HEK293 (cell line): Measurements from ENCODE around the gene BIN1.

Experiments
- BCL11B ChIP-seq: fragments of 450-650 bp; formaldehyde crosslinking; IDR thresholded peaks from 2 replicates; pipeline ENCODE4 v1.5.1; 2016; ENCODE audit warnings: low read depth, missing biosample characterization, missing genetic modification characterization
- BCL6B ChIP-seq: fragments of 450-650 bp; formaldehyde crosslinking; IDR thresholded peaks from 2 replicates; pipeline ENCODE4 v1.5.1; 2017; ENCODE audit warnings: missing biosample characterization, missing genetic modification characterization
- CTCF ChIP-seq: fragments of 450-650 bp; formaldehyde crosslinking; IDR thresholded peaks from 2 replicates; pipeline ENCODE4 v1.5.1; 2016; ENCODE audit warnings: missing biosample characterization, missing genetic modification characterization
- REST ChIP-seq: fragments of 450-650 bp; formaldehyde crosslinking; IDR thresholded peaks from 2 replicates; pipeline ENCODE4 v1.5.1; 2016; ENCODE audit warnings: missing biosample characterization, missing genetic modification characterization
- ZBTB8A ChIP-seq: fragments of 450-650 bp; formaldehyde crosslinking; IDR thresholded peaks from 2 replicates; pipeline ENCODE4 v1.5.1; 2016; ENCODE audit warnings: missing biosample characterization, missing genetic modification characterization
- ZNF16 ChIP-seq: fragments of 450-650 bp; formaldehyde crosslinking; IDR thresholded peaks from 2 replicates; pipeline ENCODE4 v1.5.1; 2016; ENCODE audit warnings: low read depth, missing biosample characterization, missing genetic modification characterization
- ZNF341 ChIP-seq: fragments of 450-650 bp; formaldehyde crosslinking; IDR thresholded peaks from 2 replicates; pipeline ENCODE4; 2016; ENCODE audit warnings: low read depth, missing biosample characterization, missing genetic modification characterization

GRCh38 chr2:127108090-127108523 is 1.2 kb upstream of the BIN1 start:
- TF ChIP-seq REST (tag by site-specific recombination) (no peak), ZBTB8A (tag by site-specific recombination) (no peak), BCL11B (tag by site-specific recombination) (no peak), ZNF16 (tag by site-specific recombination) (no peak), CTCF (no peak), BCL6B (no peak), ZNF341 (tag by site-specific recombination) (no peak)
